Spinal cord (tissue), 10 donors: ENCODE results near the gene RAET1G. TPM values are rescaled to one million over a fixed set of nuclear protein-coding genes. Genes with fewer than 3 reads are reported as not detected.
A peak's percentile ranks its signal among the peaks of the same experiment; 100 is the strongest.
"Not testable (repeated sequence)": the region's sequence is repeated elsewhere in the genome, so short reads cannot be mapped to it uniquely, and the experiment has no call there.

Experiments
- DNase-seq, 6 donors: peaks; one replicate each; pipeline versions ENCODE4 v3.0.0 to v3.0.0-alpha.2; 2013 to 2015; ENCODE audit warnings: low spot score in 6 of 6, low read depth in 4 of 6
- H3K27ac ChIP-seq: one replicate; pipeline ENCODE4 v1.5.1; 2013; ENCODE audit warnings: low read depth, low read length, control low read depth
- H3K27me3 ChIP-seq: one replicate; pipeline ENCODE4 v1.6.1; 2013; ENCODE audit warnings: low read length; ENCODE audit not compliant: control insufficient read depth, insufficient read depth
- H3K36me3 ChIP-seq: one replicate; pipeline ENCODE4 v1.6.1; 2013; ENCODE audit warnings: low read length; ENCODE audit not compliant: control insufficient read depth, insufficient read depth
- H3K4me1 ChIP-seq: one replicate; pipeline ENCODE4 v1.6.1; 2013; ENCODE audit warnings: low read length; ENCODE audit not compliant: control insufficient read depth, insufficient read depth
- H3K4me3 ChIP-seq: one replicate; pipeline ENCODE4 v1.5.1; 2013; ENCODE audit warnings: low read depth, low read length, control low read depth
- H3K9me3 ChIP-seq: one replicate; pipeline ENCODE4 v1.6.1; 2013; ENCODE audit warnings: low read length; ENCODE audit not compliant: control insufficient read depth, insufficient read depth
- WGBS: methylation state at CpG from one replicate; pipeline ENCODE4 v1.1.5; 2013; ENCODE audit warnings: missing lambda C conversion rate; ENCODE audit not compliant: insufficient coverage; 5-methylcytosine and 5-hydroxymethylcytosine counted together
- polyA plus RNA-seq, 2 donors: library from polyadenylated mRNA; unstranded; fragments of 120-200 nt; gene quantifications; one replicate each; pipeline ENCODE4 v1.2.1, GENCODE V29; 2013; ENCODE audit not compliant: insufficient read length in 2 of 2
- total RNA-seq, 2 donors: library from RNA; depleted of rRNA in 1 of 2; stranded (reverse); fragments of 120-200 nt in 1 of 2; fragments of >200 nt in 1 of 2; gene quantifications; one replicate each; pipeline versions ENCODE4 v1.2.3 to v1.2.4, GENCODE V29; 2013 to 2014
- donor health status: healthy.

The RAET1G gene
- total and polyA plus RNA-seq, 4 donors, result 0.70 to 1.7 TPM; not detected in 2

DNA sequence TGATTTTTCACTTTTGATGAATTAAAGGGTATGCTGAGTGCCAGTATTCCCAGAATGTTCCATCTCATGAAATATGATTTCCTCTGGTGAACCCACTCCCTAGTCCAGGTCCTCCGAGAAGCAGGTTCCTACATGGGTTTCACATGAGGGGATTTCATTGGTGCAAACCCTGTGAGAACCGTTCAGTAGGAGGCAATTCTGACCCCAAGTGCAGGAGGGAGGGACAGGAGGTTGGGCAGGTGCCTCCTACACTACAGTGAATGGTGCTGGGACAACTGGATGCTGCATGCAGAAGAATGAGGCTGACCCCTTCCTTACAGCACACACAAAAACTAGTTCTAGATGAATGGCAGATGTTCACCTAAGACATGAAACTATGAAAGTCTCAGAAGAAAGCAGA lies 13.8 kb upstream of the RAET1G start:
- no CpG with 5 or more reads among the region's 2 CpGs for WGBS
- H3K4me3 ChIP-seq, result no peak overlapping the region
- H3K4me1 ChIP-seq, result peaks cover 23% of the 10 kb centered on the region
- H3K36me3 ChIP-seq, result no peaks in the 10 kb centered on the region
- H3K9me3 ChIP-seq, result no peaks in the 10 kb centered on the region
- DNase-seq, result no peak
- no peak overlapping the region for H3K27ac ChIP-seq
- peaks cover 86% of the 10 kb centered on the region for H3K27me3 ChIP-seq

- Histone ChIP-seq H3K9me3 (no peaks in the 10 kb centered on the region), H3K36me3 (no peaks in the 10 kb centered on the region), H3K4me3 (no peak overlapping the region), H3K27me3 (peaks cover 85% of the 10 kb centered on the region), H3K27ac (no peak overlapping the region), H3K4me1 (peaks cover 13% of the 10 kb centered on the region)
- DNase-seq, result no peak
- WGBS, result no CpG with 5 or more reads among the region's 2 CpGs
Observed at GRCh38 chr6:149935668-149936067, 12.7 kb upstream of the RAET1G start.

DNA sequence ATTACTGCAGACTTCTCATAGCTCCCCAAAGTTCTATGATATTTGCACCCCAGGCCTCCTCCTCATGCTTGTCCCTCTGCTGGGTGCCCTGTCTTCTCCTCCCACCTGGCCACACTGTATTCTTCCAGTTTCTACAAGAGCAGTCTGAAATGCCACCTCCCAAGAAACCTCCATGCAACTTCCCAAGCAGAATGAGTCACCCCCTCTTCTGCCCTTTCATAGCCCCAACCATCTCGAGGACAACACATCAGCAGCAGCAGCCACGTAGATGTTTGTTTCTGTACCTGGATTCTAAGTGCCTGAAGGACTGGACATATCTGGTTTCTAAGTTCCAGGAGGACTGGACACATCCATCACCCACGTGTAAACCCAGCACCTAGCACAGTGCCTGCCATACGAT lies 12.3 kb upstream of the RAET1G start:
- WGBS, result 57% methylated on average over 1 of the region's 4 CpGs
- peaks cover 11% of the 10 kb centered on the region for H3K4me1 ChIP-seq
- no peak overlapping the region for H3K4me3 ChIP-seq
- no peak for DNase-seq
- no peaks in the 10 kb centered on the region for H3K9me3 ChIP-seq
- H3K36me3 ChIP-seq, result no peaks in the 10 kb centered on the region
- no peak overlapping the region for H3K27ac ChIP-seq
- H3K27me3 ChIP-seq, result peaks cover 83% of the 10 kb centered on the region

GRCh38 chr6:149934249-149935156 lies 11.6 kb upstream of the RAET1G start:
- DNase-seq, result peak in 4 of 6 donors; percentile 27 to 92 (median 70)
- Histone ChIP-seq H3K27ac (no peak overlapping the region), H3K9me3 (no peaks in the 10 kb centered on the region), H3K27me3 (peaks cover 82% of the 10 kb centered on the region), H3K4me1 (peaks cover 11% of the 10 kb centered on the region), H3K36me3 (no peaks in the 10 kb centered on the region), H3K4me3 (no peak overlapping the region)
- WGBS, result 57% methylated on average over 8 of the region's 11 CpGs

- peaks cover 4% of the 10 kb centered on the region for H3K4me1 ChIP-seq
- H3K36me3 ChIP-seq, result no peaks in the 10 kb centered on the region
- no peak overlapping the region for H3K4me3 ChIP-seq
- WGBS, result 40% methylated on average over 3 of the region's 3 CpGs
- no peak overlapping the region for H3K27ac ChIP-seq
- no peaks in the 10 kb centered on the region for H3K9me3 ChIP-seq
- peaks cover 78% of the 10 kb centered on the region for H3K27me3 ChIP-seq
- no peak for DNase-seq
Observed at GRCh38 chr6:149933461-149933860, 10.5 kb upstream of the RAET1G start.

DNA sequence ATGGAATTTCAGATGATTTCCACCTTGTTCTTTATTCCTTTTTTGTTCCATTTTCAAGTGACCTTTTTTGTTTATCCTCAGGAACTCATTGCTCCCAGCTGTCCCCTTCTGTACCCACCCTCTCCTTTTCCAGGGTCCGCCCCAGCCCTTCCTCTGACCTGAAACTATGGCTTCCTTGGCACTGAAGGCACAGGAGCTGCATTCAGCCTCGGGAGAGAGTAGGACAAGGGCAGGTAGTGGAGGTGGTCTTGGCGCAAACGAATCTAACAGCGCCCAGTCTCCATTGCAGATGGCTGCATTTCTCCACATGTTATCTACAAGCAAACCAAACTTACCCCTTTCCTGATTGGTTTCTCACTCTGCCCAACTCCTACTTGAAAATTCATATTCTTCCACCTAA lies 10.1 kb upstream of the RAET1G start:
- Histone ChIP-seq H3K36me3 (no peaks in the 10 kb centered on the region), H3K4me3 (no peak overlapping the region), H3K4me1 (no peaks in the 10 kb centered on the region), H3K27ac (no peak overlapping the region), H3K27me3 (peaks cover 74% of the 10 kb centered on the region), H3K9me3 (no peaks in the 10 kb centered on the region)
- no peak for DNase-seq
- 75% methylated on average over 2 of the region's 5 CpGs for WGBS

- Histone ChIP-seq H3K9me3 (no peaks in the 10 kb centered on the region), H3K4me3 (no peak overlapping the region), H3K36me3 (no peaks in the 10 kb centered on the region), H3K4me1 (no peaks in the 10 kb centered on the region), H3K27ac (no peak overlapping the region), H3K27me3 (peaks cover 63% of the 10 kb centered on the region)
- DNase-seq, result no peak
- 20% methylated on average over 1 of the region's 6 CpGs for WGBS
Observed at GRCh38 chr6:149931501-149931900, 8.6 kb upstream of the RAET1G start.

DNA sequence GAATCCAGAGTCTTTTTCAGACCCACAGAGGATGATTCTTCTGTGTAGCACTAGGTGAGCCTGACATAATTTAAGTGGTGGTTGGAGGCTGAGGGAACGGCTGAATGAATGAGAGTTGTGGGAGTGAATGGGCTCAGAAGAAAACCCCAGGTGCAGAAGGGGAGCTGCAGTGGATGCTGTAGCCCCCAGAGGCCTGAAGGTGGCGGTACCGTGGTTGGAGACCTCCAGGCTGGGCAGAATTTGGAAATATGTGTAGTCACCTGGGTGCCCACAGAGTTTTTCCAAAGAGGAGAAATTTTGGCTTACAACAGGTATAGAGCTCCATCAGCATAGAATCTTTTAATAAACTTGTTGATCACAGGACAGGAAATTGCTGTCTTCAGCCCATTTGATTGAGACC lies 6.5 kb upstream of the RAET1G start:
- Histone ChIP-seq H3K4me3 (no peak overlapping the region), H3K27ac (no peak overlapping the region), H3K4me1 (peaks cover 11% of the 10 kb centered on the region), H3K27me3 (peaks cover 63% of the 10 kb centered on the region), H3K9me3 (no peaks in the 10 kb centered on the region), H3K36me3 (no peaks in the 10 kb centered on the region)
- DNase-seq, result no peak
- WGBS, result 3% methylated on average over 3 of the region's 3 CpGs

GRCh38 chr6:149927025-149927424 lies 4.1 kb upstream of the RAET1G start:
- WGBS, result 86% methylated on average over 2 of the region's 4 CpGs
- H3K9me3 ChIP-seq, H3K36me3 ChIP-seq, H3K27ac ChIP-seq, H3K4me3 ChIP-seq, DNase-seq: not testable (repeated sequence)
- Histone ChIP-seq H3K4me1 (peaks cover 29% of the 10 kb centered on the region), H3K27me3 (peaks cover 74% of the 10 kb centered on the region)
